Subcutaneous adipose tissue (tissue), 4 donors: Measurements from ENCODE around the gene COL15A1. TPM values are rescaled to one million over a fixed set of nuclear protein-coding genes. Genes with fewer than 3 reads are reported as not detected.

ENCODE experiments used
- CTCF ChIP-seq: fragments of 450-650 bp; IDR thresholded peaks from one replicate; pipeline ENCODE4 v1.5.1; 2016; ENCODE audit warnings: low read depth, mild to moderate bottlenecking, control low read depth, antibody characterized with exemption, moderate library complexity
- total RNA-seq, 4 donors: library from RNA; depleted of rRNA; stranded (reverse); fragments of >200 nt; gene quantifications; one replicate each; pipeline ENCODE4 v1.1.0, GENCODE V29; 2016

The COL15A1 gene
- total RNA-seq, 4 donors from 2014 or later, result 21.2 to 85.5 (median 59.4) TPM

GRCh38 chr9:98900725-98901124 is 43.0 kb upstream of the COL15A1 start:
- TF ChIP-seq CTCF, result no peak

- no peak for TF ChIP-seq CTCF
These were observed 41.2 kb upstream of the COL15A1 start for GRCh38 chr9:98902516-98902915.

- no peak for TF ChIP-seq CTCF
These were observed 40.8 kb upstream of the COL15A1 start for GRCh38 chr9:98902925-98903324.

GRCh38 chr9:98903961-98904411 is 39.7 kb upstream of the COL15A1 start:
- no peak for TF ChIP-seq CTCF

- TF ChIP-seq CTCF, result no peak
These were observed 38.7 kb upstream of the COL15A1 start for GRCh38 chr9:98905015-98905414.

- no peak for TF ChIP-seq CTCF
These were observed 37.2 kb upstream of the COL15A1 start for GRCh38 chr9:98906273-98907040.

DNA sequence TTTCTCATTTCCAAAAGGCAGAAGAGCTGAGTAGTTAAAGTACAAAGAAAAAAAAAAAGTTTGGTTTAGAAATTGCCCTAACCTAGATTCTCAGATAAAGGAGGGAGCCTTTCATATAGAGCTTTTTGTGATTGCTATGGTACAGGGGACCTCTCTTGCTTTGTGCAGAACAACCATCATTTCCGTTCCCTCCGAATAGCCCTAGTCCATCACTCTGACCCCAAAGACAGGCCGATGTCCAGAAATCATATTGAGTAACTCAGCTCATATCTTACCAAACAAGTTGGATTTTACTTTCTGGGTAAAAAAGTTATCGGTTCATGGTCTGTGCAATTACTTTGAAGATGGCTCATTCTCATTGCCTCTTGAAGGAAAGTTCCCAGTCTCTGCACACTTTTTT is 36.7 kb upstream of the COL15A1 start:
- TF ChIP-seq CTCF, result no peak
